Sigmoid colon (tissue), 4 donors: ENCODE measurements around the gene KRT20.

Experiments used
- EP300 ChIP-seq, 4 donors: sonication (generic); formaldehyde crosslinking; IDR thresholded peaks; one replicate each; pipeline ENCODE4 v1.6.1; 2017; ENCODE audit warnings: antibody characterized with exemption in 4 of 4
- POLR2AphosphoS5 ChIP-seq, 4 donors: sonication (generic); formaldehyde crosslinking; IDR thresholded peaks; one replicate each; pipeline ENCODE4 v1.6.1; 2017; ENCODE audit warnings: antibody characterized with exemption in 4 of 4
- TF ChIP-seq, protein P1 (sequence below), 4 experiments: fragments of 450-650 bp in 3 of 4; fragments of 200-600 bp in 1 of 4; IDR thresholded peaks; one replicate each; pipeline ENCODE4 v1.5.1; 2016 to 2019; ENCODE audit warnings: antibody characterized with exemption in 4 of 4, mild to moderate bottlenecking in 3 of 4, moderate library complexity in 2 of 4

DNA sequence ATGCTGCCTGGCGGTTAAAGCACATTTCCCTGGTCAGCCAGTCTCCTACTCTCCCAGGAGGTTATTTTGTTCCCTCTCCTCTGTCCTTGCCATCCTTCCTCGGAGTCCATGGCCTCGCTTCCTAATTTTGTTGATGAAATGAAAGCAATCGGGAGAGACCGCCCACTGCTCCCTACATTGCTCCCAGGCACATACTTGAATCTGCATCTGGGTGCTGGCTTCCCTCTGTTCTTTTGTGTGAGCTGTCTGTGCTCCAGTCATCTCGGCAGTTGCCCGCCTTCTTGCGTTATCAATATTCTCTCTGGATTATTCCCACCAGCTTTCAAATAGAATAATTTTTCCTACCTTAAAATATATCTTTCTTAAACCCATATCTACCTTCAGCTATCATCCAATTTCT lies 41.3 kb upstream of the KRT20 start:
- TF ChIP-seq, protein P1, sequence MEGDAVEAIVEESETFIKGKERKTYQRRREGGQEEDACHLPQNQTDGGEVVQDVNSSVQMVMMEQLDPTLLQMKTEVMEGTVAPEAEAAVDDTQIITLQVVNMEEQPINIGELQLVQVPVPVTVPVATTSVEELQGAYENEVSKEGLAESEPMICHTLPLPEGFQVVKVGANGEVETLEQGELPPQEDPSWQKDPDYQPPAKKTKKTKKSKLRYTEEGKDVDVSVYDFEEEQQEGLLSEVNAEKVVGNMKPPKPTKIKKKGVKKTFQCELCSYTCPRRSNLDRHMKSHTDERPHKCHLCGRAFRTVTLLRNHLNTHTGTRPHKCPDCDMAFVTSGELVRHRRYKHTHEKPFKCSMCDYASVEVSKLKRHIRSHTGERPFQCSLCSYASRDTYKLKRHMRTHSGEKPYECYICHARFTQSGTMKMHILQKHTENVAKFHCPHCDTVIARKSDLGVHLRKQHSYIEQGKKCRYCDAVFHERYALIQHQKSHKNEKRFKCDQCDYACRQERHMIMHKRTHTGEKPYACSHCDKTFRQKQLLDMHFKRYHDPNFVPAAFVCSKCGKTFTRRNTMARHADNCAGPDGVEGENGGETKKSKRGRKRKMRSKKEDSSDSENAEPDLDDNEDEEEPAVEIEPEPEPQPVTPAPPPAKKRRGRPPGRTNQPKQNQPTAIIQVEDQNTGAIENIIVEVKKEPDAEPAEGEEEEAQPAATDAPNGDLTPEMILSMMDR (IDR thresholded peaks at IDR 0.05): no peak
- TF ChIP-seq POLR2AphosphoS5 (IDR thresholded peaks at IDR 0.05) (no peak), EP300 (IDR thresholded peaks at IDR 0.05) (no peak)
